Left renal cortex interstitium (tissue), 4 donors: Measurements from ENCODE around the gene XXYLT1. TPM values are rescaled to one million over a fixed set of nuclear protein-coding genes. Genes with fewer than 3 reads are reported as not detected.

Source experiments
- DNase-seq, 4 donors: peaks; one replicate each; pipeline ENCODE4 v3.0.0-alpha.2; 2013; ENCODE audit warnings: low read depth in 4 of 4, low spot score in 2 of 4, missing footprints in 1 of 4
- polyA plus RNA-seq, 4 donors: library from polyadenylated mRNA; unstranded; fragments of 120-200 nt; gene quantifications; one replicate each; pipeline ENCODE4 v1.2.1, GENCODE V29; 2013; ENCODE audit not compliant: insufficient read length in 4 of 4

The XXYLT1 gene
- polyA plus RNA-seq, 4 donors, result 25.6 to 36.9 (median 30.8) TPM

- DNase-seq, result no peak
Measured at GRCh38 chr3:195071916-195072820, 198.8 kb downstream of the XXYLT1 start.

- DNase-seq, result no peak
Measured at GRCh38 chr3:195071011-195071728, 199.8 kb downstream of the XXYLT1 start.

- DNase-seq, result no peak
Measured at GRCh38 chr3:195070336-195070735, 200.6 kb downstream of the XXYLT1 start.

GRCh38 chr3:195069501-195070251 is 201.3 kb downstream of the XXYLT1 start:
- no peak for DNase-seq

- no peak for DNase-seq
Measured at GRCh38 chr3:195068084-195069080, 202.6 kb downstream of the XXYLT1 start.

- DNase-seq, result no peak
Measured at GRCh38 chr3:195066441-195066841, 204.5 kb downstream of the XXYLT1 start.

GRCh38 chr3:195065864-195066185 is 205.1 kb downstream of the XXYLT1 start:
- DNase-seq, result no peak

GRCh38 chr3:195065142-195065863 is 205.7 kb downstream of the XXYLT1 start:
- no peak for DNase-seq

GRCh38 chr3:195064300-195064931 is 206.5 kb downstream of the XXYLT1 start:
- no peak for DNase-seq

- DNase-seq, result no peak
Measured at GRCh38 chr3:195063581-195064193, 207.3 kb downstream of the XXYLT1 start.

GRCh38 chr3:195062866-195063540 is 208.0 kb downstream of the XXYLT1 start:
- DNase-seq, result no peak

- DNase-seq, result no peak
Measured at GRCh38 chr3:195061756-195062655, 209.0 kb downstream of the XXYLT1 start.

- DNase-seq, result no peak
Measured at GRCh38 chr3:195060531-195061291, 210.2 kb downstream of the XXYLT1 start.

- no peak for DNase-seq
Measured at GRCh38 chr3:195060217-195060481, 210.8 kb downstream of the XXYLT1 start.

GRCh38 chr3:195059471-195060216 is 211.3 kb downstream of the XXYLT1 start:
- DNase-seq, result no peak

- no peak for DNase-seq
Measured at GRCh38 chr3:195059006-195059350, 212.0 kb downstream of the XXYLT1 start.
